Left lung (tissue), 10 donors: Measurements from ENCODE around the gene PBX2. TPM values are rescaled to one million over a fixed set of nuclear protein-coding genes. Genes with fewer than 3 reads are reported as not detected.

ENCODE experiments used
- ATAC-seq: fragments of 200-7000 bp; cut with Tn5 transposase; one replicate; pipeline ENCODE4 v1.9.1; 2020; ENCODE audit warnings: moderate library complexity
- DNase-seq, 4 donors: peaks; one replicate each; pipeline ENCODE4 v3.0.0-alpha.2; 2013 to 2020
- H3K27ac ChIP-seq, 2 donors: fragments of 200-600 bp; sonication (generic) in 1 of 2; one replicate each; pipeline versions ENCODE4 v1.5.0 to v1.8.0; 2020 to 2021
- H3K27me3 ChIP-seq, 2 donors: fragments of 200-600 bp; sonication (generic) in 1 of 2; one replicate each; pipeline versions ENCODE4 v1.5.0 to v1.8.0; 2020 to 2021
- H3K36me3 ChIP-seq, 2 donors: fragments of 200-600 bp; sonication (generic) in 1 of 2; one replicate each; pipeline versions ENCODE4 v1.5.0 to v1.8.0; 2020 to 2021
- H3K4me1 ChIP-seq, 2 donors: fragments of 200-600 bp; one replicate each; pipeline ENCODE4 v1.8.0; 2021
- H3K4me3 ChIP-seq, 2 donors: fragments of 200-600 bp; sonication (generic) in 1 of 2; one replicate each; pipeline versions ENCODE4 v1.5.0 to v1.8.0; 2020 to 2021; ENCODE audit warnings: mild to moderate bottlenecking in 1 of 2
- H3K9me3 ChIP-seq, 2 donors: fragments of 200-600 bp; sonication (generic) in 1 of 2; one replicate each; pipeline versions ENCODE4 v1.5.0 to v1.8.0; 2020 to 2021
- intact Hi-C, 2 donors: fragments of 100-400 bp; cut with DNase I; formaldehyde crosslinking; loops; one replicate each; pipeline versions ENCODE4 v1.11.2 to v1.14.2; 2022
- microRNA-seq, 2 donors: library from miRNA; unstranded; fragments of <30 nt; microRNA quantifications; one replicate each; pipeline ENCODE4, GENCODE V29; 2019
- polyA plus RNA-seq, 6 donors: library from polyadenylated mRNA; unstranded; fragments of 120-200 nt; gene quantifications; one replicate each; pipeline ENCODE4 v1.2.1, GENCODE V29; 2013; ENCODE audit not compliant: insufficient read length in 6 of 6
- total RNA-seq, 2 donors: library from RNA; stranded (reverse); fragmentation: NEBNext Ultra II Directional; extraction: Animal tissue kit (Norgen Biotek cat#: 25700); gene quantifications; one replicate each; pipeline ENCODE4 v1.2.1, GENCODE V29; 2021
- TF ChIP-seq, protein P1 (sequence below), 2 donors: fragments of 200-600 bp; sonication (generic) in 1 of 2; IDR thresholded peaks; one replicate each; pipeline versions ENCODE4 v1.5.0 to v1.8.0; 2021; ENCODE audit warnings: antibody characterized with exemption in 2 of 2
- donor health status: DM: no; HTN: yes; CAD: no.
- donor health status: DM: no; HTN: no; CAD: no.

Gene PBX2
- total and polyA plus RNA-seq, 8 donors: 91.0 to 174 (median 163) TPM

DNA sequence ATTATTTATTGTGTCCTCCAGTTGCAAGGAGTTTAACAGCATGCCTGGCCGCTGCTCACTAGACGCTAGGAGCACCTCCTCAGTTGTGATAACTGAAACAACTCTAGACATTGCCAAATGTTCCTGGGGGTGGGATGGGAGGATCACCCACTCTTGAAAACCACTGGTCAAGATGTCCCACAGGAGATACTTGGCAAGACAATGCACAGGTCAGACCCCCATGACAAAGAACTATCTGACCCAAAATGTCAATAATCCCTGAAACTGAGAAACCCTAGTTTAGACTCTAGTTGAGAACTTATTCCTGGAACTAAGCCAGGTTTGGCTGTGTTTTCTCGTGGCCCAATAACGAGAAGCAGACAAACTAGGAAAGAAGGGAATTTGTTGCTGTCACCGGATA, 50.4 kb downstream of the PBX2 start:
- H3K27me3 ChIP-seq: peaks cover 0 to 36% of the 10 kb centered on the region in 2 donors
- no peaks in the 10 kb centered on the region for H3K36me3 ChIP-seq
- H3K9me3 ChIP-seq: no peaks in the 10 kb centered on the region
- DNase-seq: no peak
- TF ChIP-seq, protein P1, sequence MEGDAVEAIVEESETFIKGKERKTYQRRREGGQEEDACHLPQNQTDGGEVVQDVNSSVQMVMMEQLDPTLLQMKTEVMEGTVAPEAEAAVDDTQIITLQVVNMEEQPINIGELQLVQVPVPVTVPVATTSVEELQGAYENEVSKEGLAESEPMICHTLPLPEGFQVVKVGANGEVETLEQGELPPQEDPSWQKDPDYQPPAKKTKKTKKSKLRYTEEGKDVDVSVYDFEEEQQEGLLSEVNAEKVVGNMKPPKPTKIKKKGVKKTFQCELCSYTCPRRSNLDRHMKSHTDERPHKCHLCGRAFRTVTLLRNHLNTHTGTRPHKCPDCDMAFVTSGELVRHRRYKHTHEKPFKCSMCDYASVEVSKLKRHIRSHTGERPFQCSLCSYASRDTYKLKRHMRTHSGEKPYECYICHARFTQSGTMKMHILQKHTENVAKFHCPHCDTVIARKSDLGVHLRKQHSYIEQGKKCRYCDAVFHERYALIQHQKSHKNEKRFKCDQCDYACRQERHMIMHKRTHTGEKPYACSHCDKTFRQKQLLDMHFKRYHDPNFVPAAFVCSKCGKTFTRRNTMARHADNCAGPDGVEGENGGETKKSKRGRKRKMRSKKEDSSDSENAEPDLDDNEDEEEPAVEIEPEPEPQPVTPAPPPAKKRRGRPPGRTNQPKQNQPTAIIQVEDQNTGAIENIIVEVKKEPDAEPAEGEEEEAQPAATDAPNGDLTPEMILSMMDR (IDR thresholded peaks at IDR 0.05): no peak
- no peak for ATAC-seq
- no peaks in the 10 kb centered on the region for H3K4me1 ChIP-seq
- intact Hi-C loops: no loop called here
- no peak overlapping the region for H3K27ac ChIP-seq
- no peak overlapping the region for H3K4me3 ChIP-seq

DNA sequence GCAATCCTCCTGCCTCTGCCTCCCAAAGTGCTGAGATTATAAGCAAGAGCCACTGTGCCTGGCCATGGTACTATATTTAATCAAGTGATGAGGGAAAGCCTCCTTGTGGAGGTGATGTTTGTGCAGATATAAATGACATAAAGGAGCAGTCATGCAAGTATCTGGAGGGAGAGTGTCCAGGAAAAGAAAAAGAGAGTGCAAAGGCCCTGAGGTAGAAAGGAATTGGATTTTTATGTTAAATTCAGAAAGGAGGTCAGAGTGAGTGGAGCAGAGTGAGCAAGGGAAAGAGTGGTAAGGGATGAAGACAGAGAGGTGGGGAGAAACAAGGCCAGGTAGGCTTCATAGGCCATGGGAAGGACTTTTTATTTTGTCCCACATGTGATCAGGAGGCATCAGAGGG, 52.5 kb downstream of the PBX2 start:
- H3K9me3 ChIP-seq: no peaks in the 10 kb centered on the region
- H3K27ac ChIP-seq: no peak overlapping the region
- no peak for ATAC-seq
- H3K36me3 ChIP-seq: no peaks in the 10 kb centered on the region
- H3K4me1 ChIP-seq: no peaks in the 10 kb centered on the region
- H3K27me3 ChIP-seq: peaks cover 0 to 28% of the 10 kb centered on the region in 2 donors
- no peak for DNase-seq
- intact Hi-C loops: no loop called here
- TF ChIP-seq, protein P1 (IDR thresholded peaks at IDR 0.05): no peak
- H3K4me3 ChIP-seq: no peak overlapping the region

Small RNAs within 50 kb of the gene (microRNA-seq; reads per million reads assigned to microRNA genes)
- gene MIR6721 (0.84 to 0.96 reads per million in 2 donors), gene MIR6833 (0.14 to 0.17 reads per million in 2 donors)

Other genes with a start within 250 kb of the PBX2 start
- gene CFB, start 244.1 kb downstream of the PBX2 start, total RNA-seq: 100 to 1,000 TPM in 1 of 2 donors, 10 to 100 TPM in 1; 69.1 to 131 TPM
- gene CFB, start 244.1 kb downstream of the PBX2 start, polyA plus RNA-seq: 1 to 10 TPM; 1.7 to 6.9 (median 3.0) TPM
- gene NELFE, start 231.2 kb downstream of the PBX2 start, total RNA-seq: 10 to 100 TPM; 42.9 to 56.2 TPM
- 10 to 100 TPM; 77.9 to 93.0 (median 82.9) TPM for gene NELFE, start 231.2 kb downstream of the PBX2 start, polyA plus RNA-seq
- 10 to 100 TPM; 65.4 to 67.9 TPM for gene SKIC2, start 231.0 kb downstream of the PBX2 start, total RNA-seq
- 10 to 100 TPM; 39.1 to 50.8 (median 42.2) TPM for gene SKIC2, start 231.0 kb downstream of the PBX2 start, polyA plus RNA-seq
- gene DXO, start 218.1 kb downstream of the PBX2 start, total RNA-seq: 10 to 100 TPM; 16.2 to 17.8 TPM
- 10 to 100 TPM; 21.4 to 28.3 (median 26.5) TPM for gene DXO, start 218.1 kb downstream of the PBX2 start, polyA plus RNA-seq
- gene C4A, start 208.1 kb downstream of the PBX2 start, total RNA-seq: 100 to 1,000 TPM in 1 of 2 donors, 10 to 100 TPM in 1; 95.5 to 124 TPM
- gene C4A, start 208.1 kb downstream of the PBX2 start, polyA plus RNA-seq: 10 to 100 TPM in 2 of 6 donors, 1 to 10 TPM in 4; 5.9 to 20.7 (median 7.4) TPM
- 100 to 1,000 TPM in 1 of 2 donors, 10 to 100 TPM in 1; 81.3 to 101 TPM for gene C4B, start 175.4 kb downstream of the PBX2 start, total RNA-seq
- gene C4B, start 175.4 kb downstream of the PBX2 start, polyA plus RNA-seq: 10 to 100 TPM in 4 of 6 donors, 1 to 10 TPM in 2; 8.2 to 19.8 (median 11.8) TPM
- under 1 TPM; 0.23 to 0.47 TPM for gene CYP21A2, start 151.8 kb downstream of the PBX2 start, total RNA-seq
- 1 to 10 TPM in 2 of 6 donors, under 1 TPM in 4; 0.65 to 1.6 (median 0.88) TPM for gene CYP21A2, start 151.8 kb downstream of the PBX2 start, polyA plus RNA-seq
- 10 to 100 TPM; 44.8 to 78.4 TPM for gene TNXB, start 80.9 kb downstream of the PBX2 start, total RNA-seq
- 10 to 100 TPM; 10.0 to 22.9 (median 15.5) TPM for gene TNXB, start 80.9 kb downstream of the PBX2 start, polyA plus RNA-seq
- 10 to 100 TPM; 70.7 to 72.1 TPM for gene ATF6B, start 62.0 kb downstream of the PBX2 start, total RNA-seq
- gene ATF6B, start 62.0 kb downstream of the PBX2 start, polyA plus RNA-seq: 10 to 100 TPM; 81.5 to 95.8 (median 90.4) TPM
- 1 to 10 TPM; 3.6 to 5.3 TPM for gene FKBPL, start 59.9 kb downstream of the PBX2 start, total RNA-seq
- gene FKBPL, start 59.9 kb downstream of the PBX2 start, polyA plus RNA-seq: 1 to 10 TPM; 5.6 to 7.8 (median 6.8) TPM
- 1 to 10 TPM; 1.0 to 1.6 TPM for gene PRRT1, start 38.3 kb downstream of the PBX2 start, total RNA-seq
- gene PRRT1, start 38.3 kb downstream of the PBX2 start, polyA plus RNA-seq: 1 to 10 TPM in 4 of 6 donors, under 1 TPM in 2; 0.80 to 1.9 (median 1.3) TPM
- 10 to 100 TPM in 1 of 2 donors, 1 to 10 TPM in 1; 8.9 to 17.9 TPM for gene PPT2, start 36.1 kb downstream of the PBX2 start, total RNA-seq
- 10 to 100 TPM; 23.2 to 32.5 (median 28.1) TPM for gene PPT2, start 36.1 kb downstream of the PBX2 start, polyA plus RNA-seq
- 10 to 100 TPM in 1 of 2 donors, 1 to 10 TPM in 1; 8.1 to 10.1 TPM for gene EGFL8, start 25.6 kb downstream of the PBX2 start, total RNA-seq
- gene EGFL8, start 25.6 kb downstream of the PBX2 start, polyA plus RNA-seq: 10 to 100 TPM; 20.1 to 35.2 (median 27.8) TPM
- gene AGPAT1, start 14.1 kb downstream of the PBX2 start, total RNA-seq: 10 to 100 TPM; 55.5 to 61.2 TPM
- gene AGPAT1, start 14.1 kb downstream of the PBX2 start, polyA plus RNA-seq: 10 to 100 TPM; 68.0 to 78.4 (median 71.9) TPM
- gene RNF5, start 11.8 kb downstream of the PBX2 start, total RNA-seq: 10 to 100 TPM; 43.9 to 65.7 TPM
- gene RNF5, start 11.8 kb downstream of the PBX2 start, polyA plus RNA-seq: 10 to 100 TPM; 59.9 to 81.5 (median 71.4) TPM
- 100 to 1,000 TPM; 221 to 616 TPM for gene AGER, start 5.9 kb downstream of the PBX2 start, total RNA-seq
- 100 to 1,000 TPM in 1 of 6 donors, 10 to 100 TPM in 5; 68.0 to 105 (median 83.3) TPM for gene AGER, start 5.9 kb downstream of the PBX2 start, polyA plus RNA-seq
- gene GPSM3, start 2.4 kb upstream of the PBX2 start, total RNA-seq: 10 to 100 TPM; 24.4 to 81.7 TPM
- 10 to 100 TPM; 15.9 to 21.3 (median 18.6) TPM for gene GPSM3, start 2.4 kb upstream of the PBX2 start, polyA plus RNA-seq
- 10 to 100 TPM; 37.0 to 58.4 TPM for gene NOTCH4, start 33.9 kb upstream of the PBX2 start, total RNA-seq
- 10 to 100 TPM; 40.9 to 57.5 (median 50.7) TPM for gene NOTCH4, start 33.9 kb upstream of the PBX2 start, polyA plus RNA-seq
- not detected for gene TSBP1, start 181.7 kb upstream of the PBX2 start, total RNA-seq
- gene TSBP1, start 181.7 kb upstream of the PBX2 start, polyA plus RNA-seq: under 1 TPM in 5 of 6 donors, not detected in 1; 0.08 to 0.52 (median 0.40) TPM
- gene BTNL2, start 217.0 kb upstream of the PBX2 start, total RNA-seq: not detected
- 1 to 10 TPM in 4 of 6 donors, under 1 TPM in 2; 0.86 to 3.0 (median 1.3) TPM for gene BTNL2, start 217.0 kb upstream of the PBX2 start, polyA plus RNA-seq
- gene HLA-DRA, start 249.7 kb upstream of the PBX2 start, total RNA-seq: 1,000 to 10,000 TPM in 1 of 2 donors, 100 to 1,000 TPM in 1; 951 to 1,058 TPM
- gene HLA-DRA, start 249.7 kb upstream of the PBX2 start, polyA plus RNA-seq: 10 to 100 TPM; 42.2 to 75.4 (median 59.1) TPM